GM19468 (cell line): ENCODE results near the gene GOLGA6L10.
"Not testable (repeated sequence)": the region's sequence is repeated elsewhere in the genome, so short reads cannot be mapped to it uniquely, and the experiment has no call there.

Source experiments
- ATAC-seq: cut with Tn5 transposase; IDR thresholded peaks from one replicate; pipeline ENCODE4 v1.9.1; 2021; ENCODE audit warnings: mild to moderate bottlenecking, moderate library complexity, moderate number of reproducible peaks; ENCODE audit not compliant: unreplicated experiment; ENCODE audit errors: extremely low read depth

The GOLGA6L10 gene, protein sequence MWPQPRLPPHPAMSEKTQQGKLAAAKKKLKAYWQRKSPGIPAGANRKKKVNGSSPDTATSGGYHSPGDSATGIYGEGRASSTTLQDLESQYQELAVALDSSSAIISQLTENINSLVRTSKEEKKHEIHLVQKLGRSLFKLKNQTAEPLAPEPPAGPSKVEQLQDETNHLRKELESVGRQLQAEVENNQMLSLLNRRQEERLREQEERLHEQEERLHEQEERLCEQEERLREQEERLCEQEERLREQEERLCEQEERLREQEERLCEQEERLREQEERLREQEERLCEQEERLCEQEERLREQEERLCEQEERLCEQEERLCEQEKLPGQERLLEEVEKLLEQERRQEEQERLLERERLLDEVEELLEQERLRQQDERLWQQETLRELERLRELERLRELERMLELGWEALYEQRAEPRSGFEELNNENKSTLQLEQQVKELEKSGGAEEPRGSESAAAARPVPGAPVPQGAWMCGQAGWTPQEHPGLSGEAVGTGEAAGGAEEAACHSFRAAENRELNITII

DNA sequence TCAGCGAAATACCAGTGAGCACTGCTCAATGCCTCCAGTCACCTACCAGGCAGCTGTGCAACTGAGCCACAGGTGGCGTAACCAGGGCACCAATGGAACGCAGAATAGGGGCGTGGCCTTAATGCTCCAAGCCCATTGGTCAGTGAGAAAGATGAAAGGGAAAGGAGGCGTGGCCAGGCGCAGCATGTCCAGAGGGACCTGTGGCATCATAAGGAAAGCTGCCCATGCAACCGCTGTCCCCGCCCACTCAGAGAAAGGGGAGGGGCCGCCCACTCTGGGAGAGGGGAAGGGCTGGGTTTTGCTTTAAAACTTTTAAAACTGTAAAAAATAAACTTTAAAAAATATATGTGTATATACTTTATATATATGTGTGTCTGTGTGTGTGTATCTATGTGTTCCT is at the start of gene GOLGA6L10:
GOLGA6L10 (minus strand) TSS at position 101 of the 400 bp plus-strand sequence; CDS start at position 1, 100 bp downstream.
- not testable (repeated sequence) for ATAC-seq

GRCh38 chr15:82398785-82399184 is 49.5 kb upstream of the GOLGA6L10 start:
- no peak for ATAC-seq

- ATAC-seq, result no peak
Observed at GRCh38 chr15:82397817-82398216, 48.5 kb upstream of the GOLGA6L10 start.

DNA sequence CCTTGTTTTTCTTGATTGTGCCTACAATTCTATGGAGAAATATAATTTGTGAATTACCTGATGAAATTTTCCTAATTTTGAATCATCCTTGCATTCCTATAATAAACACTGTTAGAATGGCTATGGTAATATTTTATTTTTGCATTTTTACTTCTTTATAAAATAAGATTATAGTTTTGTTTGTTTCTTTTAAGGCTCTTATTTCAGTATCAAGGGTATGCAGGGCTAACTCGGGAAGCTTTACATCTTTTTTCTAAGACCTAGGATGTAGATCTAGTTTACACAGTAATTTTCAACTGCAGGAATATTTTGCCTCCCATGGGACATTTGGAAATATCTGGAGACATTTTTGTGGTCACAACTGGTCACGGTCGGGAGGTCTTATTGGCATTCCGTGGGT is 46.5 kb upstream of the GOLGA6L10 start:
- ATAC-seq, result not testable (repeated sequence)

- no peak for ATAC-seq
Observed at GRCh38 chr15:82393671-82394070, 44.4 kb upstream of the GOLGA6L10 start.

- ATAC-seq, result not testable (repeated sequence)
Observed at GRCh38 chr15:82392077-82392476, 42.8 kb upstream of the GOLGA6L10 start.

DNA sequence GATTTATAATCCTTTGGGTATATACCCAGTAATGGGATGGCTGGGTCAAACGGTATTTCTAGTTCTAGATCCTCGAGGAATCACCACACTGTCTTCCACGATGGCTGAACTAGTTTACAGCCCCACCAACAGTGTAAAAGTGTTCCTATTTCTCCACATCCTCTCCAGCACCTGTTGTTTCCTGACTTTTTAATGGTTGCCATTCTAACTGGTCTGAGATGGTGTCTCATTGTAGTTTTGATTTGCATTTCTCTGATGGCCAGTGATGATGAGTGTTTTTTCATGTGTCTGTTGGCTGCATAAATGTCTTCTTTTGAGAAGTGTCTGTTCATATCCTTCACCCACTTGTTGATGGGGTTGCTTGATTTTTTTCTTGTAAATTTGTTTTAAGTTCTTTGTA is 40.9 kb upstream of the GOLGA6L10 start:
- not testable (repeated sequence) for ATAC-seq

DNA sequence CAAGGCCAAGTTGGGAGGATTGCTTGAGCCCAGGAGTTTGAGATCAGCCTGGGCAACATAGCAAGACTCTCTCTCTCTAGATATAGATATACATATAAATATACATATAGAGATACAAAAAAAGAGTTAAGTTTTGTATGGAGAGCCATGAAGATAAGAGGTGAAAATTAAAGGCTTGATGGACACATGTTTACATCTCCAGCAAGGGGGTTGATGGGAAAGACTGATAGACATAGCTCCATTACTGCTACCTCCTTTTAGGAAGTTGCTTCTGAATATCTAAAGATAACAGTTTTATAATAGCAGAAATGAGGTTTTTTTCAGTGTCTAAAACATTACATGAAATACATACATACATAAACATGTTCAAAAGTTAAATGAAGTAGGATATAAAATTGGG is 37.9 kb upstream of the GOLGA6L10 start:
- not testable (repeated sequence) for ATAC-seq

DNA sequence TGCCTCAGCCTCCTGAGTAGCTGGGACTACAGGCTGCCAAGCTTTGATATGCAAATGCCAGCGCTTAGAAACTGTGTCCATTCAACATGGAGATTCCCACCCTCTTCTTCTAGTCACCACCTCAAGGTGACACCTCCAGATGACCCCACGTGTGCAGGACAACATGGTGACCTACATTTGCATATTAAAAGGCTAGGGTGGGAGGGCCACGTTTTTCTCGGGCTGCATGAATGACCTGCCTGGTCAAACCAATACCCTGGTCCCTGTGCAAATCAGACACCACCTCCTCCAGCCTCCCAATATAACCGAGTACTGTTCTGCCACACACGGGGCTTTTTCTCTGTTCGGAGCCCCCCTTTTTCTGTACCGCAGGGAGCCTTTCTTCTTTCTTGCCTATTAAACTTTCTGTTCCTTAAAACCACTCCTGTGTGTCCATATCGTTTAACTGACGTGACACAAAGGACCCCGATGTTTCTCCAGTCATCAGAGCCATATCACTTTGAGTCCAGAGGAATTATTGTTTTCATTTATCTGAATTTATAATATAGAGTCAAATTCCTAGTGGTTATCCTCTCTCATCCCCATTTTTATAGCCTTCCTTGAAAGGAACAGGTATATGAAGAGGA is 32.2 kb upstream of the GOLGA6L10 start:
- ATAC-seq, result not testable (repeated sequence)

DNA sequence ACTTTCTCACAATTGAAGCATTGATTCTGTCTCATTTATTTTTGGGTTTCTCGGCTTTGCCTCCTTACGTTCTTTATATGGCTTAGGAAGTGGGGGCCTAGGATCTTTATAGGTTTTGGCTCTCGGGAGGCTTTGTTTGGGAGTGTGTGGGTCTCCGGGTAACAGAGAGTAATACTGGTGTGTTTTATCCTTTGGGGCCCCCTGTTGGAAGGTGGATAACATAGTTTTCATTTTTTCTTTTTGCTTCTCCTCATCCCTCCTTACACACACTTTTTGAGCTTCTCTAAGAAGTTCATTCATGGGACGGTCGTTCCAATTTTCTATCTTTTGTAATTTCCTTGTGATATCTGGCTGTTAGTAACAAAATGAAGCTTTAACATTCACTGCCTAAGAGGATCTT is 30.3 kb upstream of the GOLGA6L10 start:
- ATAC-seq, result not testable (repeated sequence)

DNA sequence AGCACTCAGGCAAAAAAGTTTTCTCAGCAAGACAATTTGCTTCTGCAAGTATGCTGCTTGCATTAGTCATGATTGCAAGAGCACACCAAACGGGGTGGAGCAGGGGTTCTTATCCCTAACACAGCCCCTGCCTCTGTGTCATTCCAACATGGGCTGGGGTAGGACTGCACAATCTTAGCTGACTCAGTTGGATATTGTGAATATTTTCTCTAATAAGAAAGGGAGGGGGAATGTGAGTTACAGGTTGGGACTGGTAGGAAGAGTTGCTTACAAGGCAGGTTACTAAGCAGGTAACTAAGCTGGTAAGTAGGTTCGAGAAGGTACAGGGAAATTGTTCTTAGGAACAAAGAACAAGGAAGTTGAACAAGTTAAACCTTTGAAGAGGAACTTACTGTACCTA is 24.4 kb upstream of the GOLGA6L10 start:
- not testable (repeated sequence) for ATAC-seq

DNA sequence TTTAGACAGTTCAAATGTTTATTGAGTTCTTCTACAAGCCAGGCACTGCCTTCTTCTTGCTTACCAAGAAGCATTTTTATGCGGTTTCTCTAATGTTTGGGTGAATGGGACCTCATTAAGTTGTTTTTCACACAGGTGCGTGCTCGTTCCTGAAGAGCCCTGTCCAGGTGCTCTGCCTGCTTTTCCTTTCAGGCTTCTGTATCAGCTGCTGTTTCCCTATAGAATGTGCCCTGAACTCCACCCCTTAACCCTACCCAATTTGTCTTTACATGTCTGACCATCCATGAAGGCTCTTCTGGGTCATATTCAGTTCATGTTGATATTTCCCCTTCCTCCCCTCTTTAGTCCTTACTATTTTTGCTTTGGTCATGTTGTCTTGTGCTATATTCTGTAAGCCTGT is 22.4 kb upstream of the GOLGA6L10 start:
- ATAC-seq, result no peak

- not testable (repeated sequence) for ATAC-seq
Observed at GRCh38 chr15:82367790-82368189, 18.5 kb upstream of the GOLGA6L10 start.

GRCh38 chr15:82365692-82366323 is 16.5 kb upstream of the GOLGA6L10 start:
- ATAC-seq, result not testable (repeated sequence)

DNA sequence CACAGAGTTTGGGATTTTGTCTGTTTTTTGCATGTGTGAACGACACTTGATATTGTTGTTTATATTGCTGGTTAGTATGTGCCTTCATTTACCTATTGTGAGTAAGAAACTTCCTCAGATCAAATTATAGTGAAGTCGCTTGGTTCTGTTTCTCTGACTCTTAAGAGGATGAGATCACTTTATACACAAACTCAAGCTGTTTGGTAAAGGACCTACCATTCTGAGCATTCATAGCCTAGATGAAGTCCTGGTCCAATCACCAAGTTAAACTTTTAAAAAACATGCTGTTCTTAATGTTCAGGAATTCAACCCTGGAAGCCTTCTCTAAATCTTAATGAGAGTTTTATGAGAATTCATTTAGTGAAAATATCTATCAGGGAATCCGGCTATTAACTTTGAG is 15.3 kb upstream of the GOLGA6L10 start:
- not testable (repeated sequence) for ATAC-seq

GRCh38 chr15:82362790-82363189 is 13.5 kb upstream of the GOLGA6L10 start:
- ATAC-seq, result not testable (repeated sequence)

DNA sequence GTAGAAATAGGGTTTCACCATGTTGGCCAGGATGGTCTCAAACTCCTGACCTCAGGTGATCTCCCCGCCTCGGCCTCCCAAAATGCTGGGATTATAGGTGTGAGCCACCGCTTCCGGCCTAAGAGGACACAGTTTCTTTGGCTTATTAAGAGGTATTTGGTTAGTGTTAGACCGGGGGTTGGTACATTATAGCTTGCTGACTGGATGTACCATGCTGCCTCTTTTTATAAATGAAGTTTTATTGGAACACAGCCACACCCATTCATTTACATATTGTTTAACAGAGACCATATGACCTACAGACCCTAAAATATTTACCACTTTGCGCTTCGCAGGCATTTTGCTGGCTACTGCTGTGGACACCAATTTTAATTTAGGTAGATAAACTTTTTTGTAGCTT is 11.3 kb upstream of the GOLGA6L10 start:
- not testable (repeated sequence) for ATAC-seq

GRCh38 chr15:82355055-82355454 is 5.8 kb upstream of the GOLGA6L10 start:
- ATAC-seq, result not testable (repeated sequence)

DNA sequence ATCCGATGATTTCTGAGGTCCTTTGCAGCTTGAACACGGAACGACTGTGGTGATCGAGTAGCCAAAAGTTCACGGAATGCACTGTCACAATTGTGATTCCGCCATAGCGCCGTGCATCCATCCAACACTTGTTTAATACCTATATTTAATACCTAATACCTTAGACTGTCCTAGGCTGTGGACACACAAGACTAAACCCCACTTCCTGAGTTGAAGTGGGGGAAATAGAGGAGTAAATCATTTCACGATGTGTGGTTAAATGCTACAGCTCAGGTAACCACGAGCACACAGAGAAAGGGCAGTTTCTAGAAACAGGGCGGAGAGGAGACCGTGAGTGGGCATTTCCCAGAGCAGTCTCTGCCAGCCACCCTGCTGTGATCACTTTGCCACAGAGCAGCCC is 5.3 kb upstream of the GOLGA6L10 start:
- ATAC-seq, result not testable (repeated sequence)

DNA sequence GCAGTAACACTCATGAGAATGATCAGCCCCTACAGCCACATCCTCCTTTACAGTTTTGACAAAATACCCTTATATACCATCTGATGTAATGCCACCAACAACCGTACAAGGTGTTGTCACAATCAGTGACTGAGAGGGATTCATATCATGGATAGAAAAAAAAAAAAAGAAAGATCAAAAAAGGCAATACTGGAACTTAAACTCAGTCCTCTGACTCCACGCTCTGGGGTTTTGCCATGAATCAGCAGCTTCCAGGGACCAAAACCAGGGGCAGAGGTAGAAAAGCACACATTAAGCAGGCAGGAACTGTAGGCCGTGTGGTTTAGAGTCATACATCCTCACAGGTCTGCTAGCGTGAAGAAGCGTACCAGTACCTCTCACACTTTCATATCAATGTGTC is 1.6 kb downstream of the GOLGA6L10 start:
- not testable (repeated sequence) for ATAC-seq

GRCh38 chr15:82345176-82345575 is 4.1 kb downstream of the GOLGA6L10 start:
- not testable (repeated sequence) for ATAC-seq
